ENCODE data around the gene TECPR2. TPM values are rescaled to one million over a fixed set of nuclear protein-coding genes. Genes with fewer than 3 reads are reported as not detected.

The TECPR2 gene
- total RNA-seq, 2 donors from 2014 or later: 34.3 to 45.5 TPM

Small RNAs within 50 kb of the gene (microRNA-seq; reads per million reads assigned to microRNA genes)
- gene MIR4309 (ENCODE audit: borderline microRNAs expressed in 2 of 2): 0 reads per million in 2 donors

Other genes starting within 250 kb of the TECPR2 start
- gene WDR20, start 223.0 kb upstream of the TECPR2 start, total RNA-seq: 10 to 100 TPM; 27.6 to 28.0 TPM
- 10 to 100 TPM in 1 of 2 donors, 1 to 10 TPM in 1; 8.4 to 10.0 TPM for gene MOK, start 57.8 kb upstream of the TECPR2 start, total RNA-seq
- 1 to 10 TPM; 5.0 to 6.6 TPM for gene ZNF839, start 43.2 kb upstream of the TECPR2 start, total RNA-seq
- gene CINP, start 51 bp upstream of the TECPR2 start, total RNA-seq: 10 to 100 TPM; 27.4 to 30.7 TPM
- gene ANKRD9, start 146.8 kb downstream of the TECPR2 start, total RNA-seq: 10 to 100 TPM; 14.0 TPM
- gene RCOR1, start 229.7 kb downstream of the TECPR2 start, total RNA-seq: 10 to 100 TPM; 12.6 to 15.4 TPM

All from posterior vena cava (tissue), 2 donors.